Left hindlimb (tissue), 1 donor: ENCODE data around the gene IQCM.

Experiments
- DNase-seq: peaks from one replicate; pipeline ENCODE4 v3.0.0-alpha.2; 2018

IQCM gene, protein sequence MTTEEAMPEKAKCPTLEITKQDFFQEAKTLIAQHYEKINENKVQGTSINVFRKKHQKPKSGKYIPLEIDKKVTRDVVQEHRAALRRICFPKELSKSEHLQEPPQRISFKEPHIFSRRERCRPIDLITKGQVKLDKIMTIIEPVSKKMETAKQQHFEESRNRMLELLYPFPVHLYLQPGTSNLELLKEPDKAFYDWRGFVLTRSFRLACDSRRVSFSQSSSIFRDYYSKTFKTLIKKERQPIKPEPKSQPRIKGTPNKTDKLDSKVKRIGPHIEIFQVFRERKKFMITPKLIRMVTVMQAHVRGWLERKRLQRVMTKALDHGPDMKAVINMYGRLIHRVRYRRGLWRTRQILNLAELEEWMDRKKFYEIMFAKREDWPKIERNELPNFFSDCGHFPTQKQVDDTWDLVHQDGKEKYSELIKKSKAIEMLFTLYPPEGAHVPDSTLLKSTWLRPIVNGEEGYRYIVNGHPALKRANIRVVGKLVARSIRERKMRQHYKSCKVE

GRCh38 chr4:149815743-149816142, at the start of gene IQCM:
Gene IQCM (minus strand): TSS chr4:149815843. CDS start chr4:149742691, 73,152 bp downstream.
- no peak for DNase-seq

DNA sequence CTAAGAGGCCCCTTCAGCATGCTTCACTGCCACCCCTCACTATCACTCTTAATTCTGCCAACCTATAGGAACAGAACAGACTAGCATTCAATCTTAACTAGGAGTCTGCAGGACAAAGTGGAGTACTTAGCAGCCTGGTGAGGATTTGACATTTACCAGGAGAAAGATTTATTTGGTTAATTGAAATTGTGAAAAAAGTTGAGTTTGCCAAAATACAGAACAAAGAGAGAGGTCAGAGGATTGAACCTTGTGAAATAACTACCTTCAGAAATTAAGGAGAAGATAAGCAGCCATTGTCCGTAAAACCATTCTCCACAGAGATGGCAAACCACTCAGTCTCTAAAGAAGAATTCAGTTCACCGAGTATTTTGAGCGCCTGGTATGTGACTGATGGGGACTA, 41.8 kb upstream of the IQCM start:
- no peak for DNase-seq

DNA sequence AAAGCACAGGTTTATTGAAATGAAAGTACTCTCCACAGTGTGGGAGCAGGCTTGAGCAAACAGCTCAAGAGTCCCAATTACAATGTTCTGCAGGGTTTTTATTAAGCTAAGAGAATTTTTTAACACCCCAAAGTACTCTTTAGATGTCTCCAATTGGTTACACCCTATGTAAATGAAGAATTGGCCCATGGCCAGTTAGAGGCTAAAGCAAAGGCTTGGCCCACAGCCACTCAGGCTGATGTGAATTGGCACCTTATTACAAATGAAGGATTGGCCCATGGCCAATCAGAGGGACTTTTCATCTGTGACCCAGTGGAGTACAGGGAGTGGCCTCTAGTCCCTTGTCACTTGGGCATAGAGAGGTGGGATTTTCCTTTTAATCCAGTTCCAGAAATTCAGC, 30.1 kb upstream of the IQCM start:
- DNase-seq: no peak

DNA sequence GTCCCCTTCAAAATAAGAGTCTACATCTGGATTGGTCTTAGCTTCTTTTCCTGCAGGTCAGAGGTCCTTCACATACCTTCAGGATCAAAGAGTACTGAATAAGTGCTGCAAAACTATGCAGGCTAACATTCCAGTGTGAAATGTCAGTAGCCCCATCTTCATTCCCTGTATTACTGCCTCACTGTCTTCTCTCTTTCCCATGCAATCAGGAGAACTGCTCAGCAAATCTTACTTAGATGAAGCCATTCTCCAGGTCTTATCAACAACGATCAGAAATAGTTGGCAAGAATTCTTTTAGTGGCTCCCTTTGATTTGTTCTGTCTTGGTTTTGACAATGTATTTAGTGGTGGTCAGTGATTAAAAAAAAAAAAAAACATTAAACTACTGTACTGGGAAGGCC, 26.0 kb upstream of the IQCM start:
- DNase-seq: no peak

DNA sequence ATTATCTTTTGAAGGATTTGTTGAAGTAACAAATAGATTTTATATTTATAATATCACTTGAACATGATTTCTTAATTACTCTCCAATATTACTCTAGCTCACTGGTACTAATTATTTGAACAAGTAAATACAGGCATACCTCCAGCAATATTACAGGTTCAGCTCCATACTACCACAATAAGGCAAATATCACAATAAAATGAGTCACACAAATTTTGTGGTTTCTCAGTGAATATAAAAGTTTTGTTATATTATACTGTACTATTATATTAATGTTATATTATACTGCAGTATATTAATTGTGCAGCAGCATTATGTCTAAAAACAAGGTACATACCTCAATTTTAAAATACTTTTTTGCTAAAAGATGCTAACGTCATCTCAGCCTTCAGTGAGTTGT, 22.4 kb upstream of the IQCM start:
- no peak for DNase-seq

- DNase-seq: no peak
These were observed 20.9 kb upstream of the IQCM start for GRCh38 chr4:149836546-149836945.

- DNase-seq: no peak
These were observed 19.6 kb upstream of the IQCM start for GRCh38 chr4:149835280-149835679.

- no peak for DNase-seq
These were observed 16.1 kb upstream of the IQCM start for GRCh38 chr4:149831656-149832208.

DNA sequence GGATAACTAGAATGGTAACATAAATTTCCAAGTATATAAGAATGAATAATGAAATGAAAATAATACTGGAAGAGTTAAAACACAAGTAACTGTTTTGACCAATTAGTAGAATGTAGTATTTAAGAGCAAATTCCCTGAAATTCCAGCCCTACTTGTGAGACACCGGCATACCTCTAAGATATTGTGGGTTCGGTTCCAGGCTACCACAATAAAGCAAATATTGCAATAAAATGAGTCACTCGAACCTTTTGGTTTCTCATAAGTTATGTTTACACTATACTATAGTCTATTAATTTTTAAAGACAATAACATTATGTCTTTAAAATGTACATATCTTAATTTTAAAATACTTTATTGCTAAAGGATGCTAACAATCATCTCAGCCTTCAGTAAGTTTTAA, 15.2 kb upstream of the IQCM start:
- DNase-seq: no peak

DNA sequence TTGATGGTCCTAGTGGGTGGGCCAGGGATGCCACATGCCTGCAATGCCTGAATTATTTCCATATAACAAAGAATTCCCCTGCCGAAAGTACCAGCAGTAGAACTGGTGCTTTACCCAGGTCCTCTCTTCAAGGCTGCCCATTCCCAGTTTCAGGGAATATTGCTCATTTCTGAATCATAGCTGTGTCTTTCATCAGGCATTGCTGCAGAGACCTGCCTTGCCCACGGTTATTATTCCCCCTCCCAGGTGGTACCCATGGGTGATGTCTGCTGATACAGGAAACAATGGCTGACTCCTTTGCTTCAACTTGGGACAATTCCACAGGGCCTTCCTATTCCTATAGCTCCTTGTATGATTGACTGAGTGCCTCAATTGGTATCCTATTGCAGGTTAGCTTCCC, 9.7 kb upstream of the IQCM start:
- no peak for DNase-seq

GRCh38 chr4:149823769-149824221, 8.2 kb upstream of the IQCM start:
- DNase-seq: no peak

GRCh38 chr4:149801416-149801815, 14.2 kb downstream of the IQCM start:
- DNase-seq: no peak

GRCh38 chr4:149799546-149799945, 16.1 kb downstream of the IQCM start:
- no peak for DNase-seq

- DNase-seq: no peak
These were observed 19.3 kb downstream of the IQCM start for GRCh38 chr4:149796381-149796780.

DNA sequence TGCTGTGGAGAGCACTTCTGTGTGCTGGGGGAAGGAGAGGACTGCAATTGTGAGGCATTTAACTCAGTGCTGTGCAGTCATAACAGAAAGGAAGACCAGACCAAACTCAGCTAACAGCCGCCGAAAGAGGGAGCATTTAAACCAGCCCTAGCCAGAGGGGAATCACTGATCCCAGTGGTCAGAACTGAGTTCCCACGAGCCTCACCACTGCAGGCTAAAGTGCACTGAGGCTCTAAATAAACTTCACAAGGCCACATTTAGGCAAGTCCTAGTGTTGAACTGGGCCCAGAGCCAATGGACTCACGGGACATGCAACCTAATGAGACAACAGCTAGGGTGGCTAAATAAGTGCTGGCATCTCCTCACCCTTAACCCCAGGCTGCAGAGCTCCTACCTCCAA, 20.4 kb downstream of the IQCM start:
- DNase-seq: no peak

GRCh38 chr4:149794352-149794751, 21.3 kb downstream of the IQCM start:
- DNase-seq: no peak

DNA sequence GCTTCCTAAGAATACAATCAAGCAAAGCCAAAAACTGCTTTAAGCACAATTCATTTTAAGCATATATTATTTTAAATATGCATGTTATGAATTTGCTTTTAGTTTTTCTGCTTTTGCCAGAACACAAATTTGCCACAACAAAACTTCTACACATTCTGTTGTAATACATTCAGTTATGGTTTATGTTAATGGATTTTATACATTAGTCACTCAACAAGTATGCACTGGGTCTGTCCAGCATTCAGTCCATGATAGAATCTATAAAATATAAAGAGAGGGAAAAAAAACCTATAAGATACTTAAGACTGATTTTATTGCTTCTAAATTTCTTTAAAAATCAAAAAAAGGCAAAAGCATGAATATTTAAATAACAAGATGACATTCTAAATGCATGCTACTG, 22.2 kb downstream of the IQCM start:
- DNase-seq: no peak

DNA sequence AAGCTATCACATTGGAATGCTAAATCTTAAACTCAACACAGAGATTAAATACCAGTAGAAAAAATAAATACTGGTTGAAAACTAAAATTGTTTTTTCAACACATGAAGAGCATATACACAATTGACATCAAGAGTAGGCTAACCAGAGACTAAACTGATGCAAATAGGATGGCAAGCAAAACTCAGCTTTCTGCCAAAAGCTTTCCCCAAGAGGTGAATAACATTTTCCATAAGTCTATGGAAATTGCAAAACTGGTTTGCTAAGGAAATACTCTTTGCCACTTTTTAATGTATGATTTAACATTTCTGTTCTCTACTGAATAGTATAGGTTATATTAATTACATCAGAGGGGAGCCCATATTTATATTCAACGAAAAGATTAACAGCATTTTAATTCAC, 23.8 kb downstream of the IQCM start:
- no peak for DNase-seq

DNA sequence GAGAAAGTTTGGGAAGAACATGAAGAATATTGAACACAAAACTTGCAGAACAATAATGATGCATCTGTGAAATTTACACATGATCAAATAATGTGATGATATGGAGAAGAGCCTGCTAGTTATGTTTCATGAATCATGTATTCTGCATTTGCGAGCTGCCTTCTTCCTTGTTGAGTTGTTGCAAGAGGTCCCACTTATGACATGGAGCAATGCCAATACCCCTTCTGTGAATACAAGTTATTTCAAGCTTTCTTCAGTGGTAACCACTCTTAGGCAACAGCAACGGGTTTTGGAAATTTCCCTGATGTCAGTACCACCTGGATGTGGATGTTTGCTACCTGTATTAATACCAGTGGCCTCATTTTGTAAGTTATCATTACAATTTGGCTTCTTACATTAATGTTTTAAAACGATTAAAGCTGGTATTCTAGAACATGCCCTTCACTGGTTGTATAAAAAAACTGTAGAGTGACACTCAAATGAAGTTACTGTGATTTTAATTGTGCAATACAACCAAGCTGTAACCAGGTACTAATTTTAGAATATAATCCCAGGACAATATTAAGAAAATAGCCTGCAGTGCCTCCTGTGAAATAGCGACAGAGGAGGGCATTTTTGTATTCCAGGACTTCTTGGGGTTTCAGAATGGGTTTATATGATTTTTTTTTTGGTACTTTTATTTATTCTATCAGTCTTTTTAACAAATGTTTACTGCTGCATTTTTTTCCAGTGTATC, 25.3 kb downstream of the IQCM start:
- no peak for DNase-seq

- DNase-seq: no peak
These were observed 27.3 kb downstream of the IQCM start for GRCh38 chr4:149788300-149788699.

DNA sequence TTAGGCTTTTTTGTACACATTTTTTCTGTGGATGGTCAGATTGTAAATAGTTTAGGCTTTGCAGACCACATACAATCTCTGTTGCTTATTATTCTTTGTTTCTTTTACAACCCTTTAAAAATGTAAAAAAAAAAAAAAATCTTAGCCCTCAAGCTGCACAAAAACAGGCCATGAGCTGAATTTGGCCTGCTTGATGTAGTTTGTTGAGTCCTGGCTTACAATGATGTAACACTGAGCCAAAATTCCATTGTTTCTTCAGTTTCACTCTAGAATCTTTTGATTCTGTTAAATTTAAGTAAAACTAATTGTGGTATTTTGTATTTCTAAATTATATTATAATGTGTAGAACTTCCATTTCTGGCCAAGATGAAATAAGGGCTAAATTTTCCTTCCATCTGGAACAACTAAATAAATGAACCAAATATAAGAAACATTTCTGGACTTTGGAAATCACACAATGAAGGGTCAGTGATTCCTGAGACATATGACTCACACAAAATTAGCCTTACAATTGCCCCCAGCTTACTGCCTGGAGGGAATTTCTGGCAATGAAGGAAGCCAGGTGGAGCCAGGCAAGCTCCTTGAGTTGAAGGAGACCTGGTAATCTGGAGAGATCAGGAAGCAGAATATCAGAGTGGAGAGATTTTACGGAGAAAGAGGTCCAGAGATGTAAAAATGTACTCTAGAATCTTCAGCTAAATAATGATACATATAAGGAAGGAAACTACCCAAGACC, 29.8 kb downstream of the IQCM start:
- DNase-seq: no peak

DNA sequence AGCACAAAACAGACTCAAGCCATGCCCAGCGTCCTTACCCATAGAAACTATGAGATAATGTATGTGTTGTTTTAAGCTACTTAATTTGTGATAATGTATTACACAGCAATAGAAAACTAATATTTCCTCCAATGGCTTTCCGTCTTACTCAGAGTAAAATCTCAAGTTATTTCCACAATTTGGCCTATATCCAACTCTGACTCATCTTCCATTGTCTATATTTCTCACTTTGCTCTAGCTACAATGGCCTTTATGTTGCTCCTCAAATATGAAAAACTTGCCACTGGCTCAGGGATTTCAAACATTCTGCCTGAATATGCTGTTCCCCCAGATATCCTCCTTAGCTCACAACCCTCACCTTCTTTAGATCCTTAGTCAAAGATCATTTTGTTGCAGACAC, 31.6 kb downstream of the IQCM start:
- no peak for DNase-seq

DNA sequence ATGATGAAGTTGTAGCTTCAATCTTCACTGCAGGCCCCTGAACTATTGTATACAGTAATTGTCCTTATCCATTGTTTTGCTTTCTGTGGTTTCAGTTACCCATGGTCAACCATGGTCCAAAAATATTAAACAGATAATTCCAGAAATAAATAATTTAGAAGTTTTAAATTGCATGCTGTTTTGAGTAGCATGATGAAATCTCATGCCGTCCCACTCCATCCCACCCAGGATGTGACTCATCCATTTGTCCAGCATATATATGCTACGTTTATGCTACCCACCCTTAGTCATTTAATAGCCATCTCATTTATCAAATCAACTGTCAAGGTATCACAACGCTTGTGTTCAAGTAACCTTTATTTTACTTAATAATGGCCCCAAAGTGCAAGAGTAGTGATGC, 34.5 kb downstream of the IQCM start:
- no peak for DNase-seq
